ENCODE data around the gene SCPEP1.
A peak's percentile ranks its signal among the peaks of the same experiment; 100 is the strongest.
"Not testable (repeated sequence)": the region's sequence is repeated elsewhere in the genome, so short reads cannot be mapped to it uniquely, and the experiment has no call there.

The SCPEP1 gene, protein sequence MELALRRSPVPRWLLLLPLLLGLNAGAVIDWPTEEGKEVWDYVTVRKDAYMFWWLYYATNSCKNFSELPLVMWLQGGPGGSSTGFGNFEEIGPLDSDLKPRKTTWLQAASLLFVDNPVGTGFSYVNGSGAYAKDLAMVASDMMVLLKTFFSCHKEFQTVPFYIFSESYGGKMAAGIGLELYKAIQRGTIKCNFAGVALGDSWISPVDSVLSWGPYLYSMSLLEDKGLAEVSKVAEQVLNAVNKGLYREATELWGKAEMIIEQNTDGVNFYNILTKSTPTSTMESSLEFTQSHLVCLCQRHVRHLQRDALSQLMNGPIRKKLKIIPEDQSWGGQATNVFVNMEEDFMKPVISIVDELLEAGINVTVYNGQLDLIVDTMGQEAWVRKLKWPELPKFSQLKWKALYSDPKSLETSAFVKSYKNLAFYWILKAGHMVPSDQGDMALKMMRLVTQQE

DNA sequence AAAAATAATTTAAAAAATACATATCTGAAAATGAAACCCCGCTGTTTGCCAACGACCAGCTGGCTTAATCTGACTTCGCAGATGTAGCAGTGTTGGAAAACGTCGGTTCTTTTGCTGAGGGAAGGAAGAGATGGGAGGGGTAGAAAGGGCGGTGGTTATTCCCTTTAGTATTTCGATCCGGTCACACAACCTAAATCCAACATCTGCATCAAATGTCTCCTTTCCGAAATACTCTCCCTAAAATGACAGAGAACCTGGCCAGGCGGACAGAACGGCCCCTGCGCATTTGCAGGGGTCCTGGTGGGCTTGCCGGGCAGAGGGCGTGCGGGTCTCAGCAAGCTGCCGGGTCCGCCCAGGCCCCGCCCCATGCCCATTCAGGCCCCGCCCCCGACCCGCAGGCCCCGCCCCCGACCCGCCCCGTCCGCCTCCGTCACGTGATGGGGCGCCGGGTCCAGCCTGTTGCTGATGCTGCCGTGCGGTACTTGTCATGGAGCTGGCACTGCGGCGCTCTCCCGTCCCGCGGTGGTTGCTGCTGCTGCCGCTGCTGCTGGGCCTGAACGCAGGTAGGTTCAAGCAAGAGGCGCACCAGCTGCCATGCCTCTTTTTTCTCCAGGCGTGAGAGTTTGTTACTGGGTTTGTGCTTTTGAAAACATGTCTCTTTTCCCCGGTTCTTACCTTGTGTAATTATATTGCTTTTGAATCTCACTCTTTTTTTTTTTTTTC is at the start of gene SCPEP1:
Gene SCPEP1, plus strand, starts transcription at position 459 of the 723 bp plus-strand sequence. Its CDS starts 29 bp downstream, at position 488.
- peak; percentile 82 for DNase-seq (ENCODE audit: low spot score)

DNA sequence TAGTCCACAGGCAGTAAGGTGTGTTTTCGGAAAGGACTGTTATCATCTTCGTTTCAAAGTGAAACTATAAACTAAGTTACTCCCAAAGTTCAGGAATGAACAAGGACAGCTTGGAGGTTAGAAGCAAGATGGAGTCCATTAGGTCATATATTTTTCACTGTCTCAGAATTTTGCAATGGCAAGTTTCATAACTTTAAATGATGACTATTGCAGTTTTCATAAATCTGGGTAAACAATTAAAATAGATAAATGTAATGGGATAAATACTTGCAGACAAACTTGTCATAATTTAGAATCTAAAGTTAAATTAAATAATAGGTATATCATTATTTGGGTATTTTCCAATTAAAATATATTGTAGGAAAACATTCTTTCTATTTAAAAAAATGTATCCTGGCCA is 49.3 kb upstream of the SCPEP1 start:
- no peak for DNase-seq (ENCODE audit: low spot score)

DNA sequence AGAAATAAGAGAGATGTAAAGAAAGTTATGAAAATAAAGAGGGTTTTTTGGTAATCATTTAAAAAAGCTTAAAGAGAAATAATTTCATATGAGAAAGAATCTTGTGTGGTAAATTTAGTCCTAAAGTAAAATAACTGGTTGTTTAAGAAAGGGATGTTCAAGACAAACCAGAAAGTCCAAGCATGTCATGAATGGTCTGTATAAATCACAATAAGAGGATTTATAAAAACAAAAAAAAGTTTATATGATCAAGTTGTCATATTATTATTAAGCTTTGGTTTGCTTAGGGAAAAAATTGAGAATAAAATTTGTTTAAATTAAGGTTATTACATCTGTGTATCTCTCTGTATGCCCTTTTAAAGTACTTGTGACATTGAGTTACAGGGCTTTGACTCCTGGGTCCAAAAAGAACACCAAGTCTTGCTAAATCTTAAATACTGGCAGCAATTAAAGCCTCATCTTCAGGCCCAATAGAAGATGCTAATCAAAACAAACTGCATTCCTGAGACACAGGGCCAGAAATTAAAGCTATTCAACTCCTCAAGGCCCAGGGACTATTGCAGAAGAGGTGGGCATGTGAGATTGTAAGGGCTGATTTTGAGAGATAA is 48.5 kb upstream of the SCPEP1 start:
- DNase-seq (ENCODE audit: low spot score), result no peak

DNA sequence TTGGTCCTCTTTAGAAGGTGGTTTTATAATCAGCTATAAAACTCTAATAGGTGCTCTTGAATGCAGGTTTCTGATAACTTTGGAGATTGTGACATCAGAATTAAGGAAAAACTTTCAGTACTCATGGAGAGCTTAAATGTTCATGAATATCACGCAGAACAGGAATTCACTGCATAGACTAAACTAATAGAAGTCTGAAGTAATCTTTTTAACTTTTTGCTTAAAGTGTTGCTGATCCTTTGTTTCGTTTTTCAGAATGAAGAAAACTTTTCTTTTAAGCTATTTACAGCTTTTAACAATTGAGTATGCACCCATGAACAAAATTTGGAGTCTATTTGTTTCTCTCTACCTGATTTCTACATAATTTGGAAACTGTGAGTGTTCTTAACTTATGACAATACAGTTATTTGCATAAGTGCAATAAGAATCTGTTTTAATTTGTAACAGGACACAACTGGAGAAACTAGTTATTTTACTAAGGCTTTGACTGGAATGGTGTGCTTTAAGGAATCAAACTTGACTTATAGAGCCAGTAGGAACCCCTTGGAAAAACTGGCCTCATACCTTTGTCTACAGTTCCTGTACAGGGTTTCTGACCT is 47.1 kb upstream of the SCPEP1 start:
- no peak for DNase-seq (ENCODE audit: low spot score)

DNA sequence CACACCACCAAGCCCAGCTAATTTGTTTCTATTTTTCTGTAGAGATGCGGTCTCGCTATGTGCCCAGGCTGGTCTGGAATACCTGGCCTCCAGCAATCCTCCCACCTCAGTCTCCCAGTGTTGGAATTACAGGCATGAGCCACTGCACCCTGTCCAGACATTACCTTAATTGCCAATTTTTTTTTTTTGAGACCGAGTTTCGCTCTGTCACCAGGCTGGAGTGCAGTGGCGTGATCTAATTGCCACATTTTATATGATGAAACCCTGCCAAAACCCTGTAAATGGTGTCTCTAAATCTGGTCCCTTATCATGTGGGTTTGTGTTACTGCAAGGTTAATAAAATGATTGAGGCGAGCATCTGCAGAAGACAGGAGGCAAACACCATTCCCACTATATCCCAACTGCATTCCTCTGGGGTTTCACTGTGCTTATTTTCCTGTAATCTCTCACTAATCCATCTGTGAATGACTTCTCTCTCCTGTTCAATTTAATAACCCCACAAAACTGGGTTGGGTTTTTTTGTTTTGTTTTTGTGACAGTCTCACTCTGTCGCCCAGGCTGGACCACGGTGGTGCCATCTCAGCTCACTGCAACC is 44.7 kb upstream of the SCPEP1 start:
- DNase-seq (ENCODE audit: low spot score), result no peak

DNA sequence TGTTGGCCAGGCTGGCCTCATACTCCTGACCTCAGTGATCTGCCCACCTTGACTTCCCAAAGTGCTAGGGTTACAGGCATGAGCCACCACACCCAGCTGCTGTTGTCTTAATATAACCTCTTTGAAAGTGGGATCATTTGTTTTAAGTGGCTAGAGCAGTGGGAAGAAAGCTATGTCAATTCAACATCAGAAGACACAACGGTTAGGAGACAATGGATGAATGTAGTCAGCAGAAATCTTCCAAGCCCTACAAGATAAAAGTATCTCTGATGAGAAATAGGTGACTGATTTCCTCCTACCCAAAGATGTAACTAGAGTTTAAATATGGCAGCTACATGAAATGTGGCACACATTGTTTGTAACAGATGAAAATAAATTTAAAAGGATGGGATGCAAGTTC is 44.1 kb upstream of the SCPEP1 start:
- DNase-seq (ENCODE audit: low spot score), result no peak

DNA sequence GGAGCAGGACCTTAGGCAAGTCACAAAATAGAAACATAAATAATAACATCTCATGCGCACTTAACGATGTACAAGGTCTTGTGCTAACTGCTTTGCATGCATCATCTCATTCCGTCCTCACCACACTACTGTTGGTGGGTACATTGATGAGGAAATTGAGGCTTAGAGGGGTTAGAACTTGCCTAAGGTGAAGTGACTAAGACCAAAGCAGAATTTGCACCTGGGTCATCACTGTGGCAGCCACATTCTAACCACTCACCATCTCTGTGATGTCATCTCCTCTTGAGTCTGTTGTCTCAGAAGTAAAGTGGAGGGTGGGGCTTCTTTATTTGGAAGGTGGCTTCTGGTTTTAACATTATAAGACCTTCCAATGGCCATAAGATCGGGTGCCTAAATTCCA is 43.7 kb upstream of the SCPEP1 start:
- no peak for DNase-seq (ENCODE audit: low spot score)

DNA sequence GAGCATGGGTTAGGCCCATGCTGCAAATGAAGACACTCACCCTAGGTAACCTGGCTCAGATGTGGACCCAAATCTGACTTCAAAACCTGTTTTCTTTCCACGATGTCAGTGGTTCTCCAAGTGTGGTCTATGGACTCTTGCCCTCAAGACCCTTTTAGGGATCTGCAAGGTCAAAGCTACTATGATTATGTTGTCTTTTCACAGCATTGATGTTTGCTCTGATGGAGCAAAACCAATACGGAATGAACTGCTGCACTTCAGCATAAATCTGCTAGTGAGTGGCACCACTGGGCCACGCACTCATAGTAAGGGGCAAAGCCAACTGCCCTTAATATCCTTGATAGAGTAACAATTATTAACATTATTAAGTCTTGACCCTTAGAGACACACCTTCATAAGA is 42.5 kb upstream of the SCPEP1 start:
- no peak for DNase-seq (ENCODE audit: low spot score)

DNA sequence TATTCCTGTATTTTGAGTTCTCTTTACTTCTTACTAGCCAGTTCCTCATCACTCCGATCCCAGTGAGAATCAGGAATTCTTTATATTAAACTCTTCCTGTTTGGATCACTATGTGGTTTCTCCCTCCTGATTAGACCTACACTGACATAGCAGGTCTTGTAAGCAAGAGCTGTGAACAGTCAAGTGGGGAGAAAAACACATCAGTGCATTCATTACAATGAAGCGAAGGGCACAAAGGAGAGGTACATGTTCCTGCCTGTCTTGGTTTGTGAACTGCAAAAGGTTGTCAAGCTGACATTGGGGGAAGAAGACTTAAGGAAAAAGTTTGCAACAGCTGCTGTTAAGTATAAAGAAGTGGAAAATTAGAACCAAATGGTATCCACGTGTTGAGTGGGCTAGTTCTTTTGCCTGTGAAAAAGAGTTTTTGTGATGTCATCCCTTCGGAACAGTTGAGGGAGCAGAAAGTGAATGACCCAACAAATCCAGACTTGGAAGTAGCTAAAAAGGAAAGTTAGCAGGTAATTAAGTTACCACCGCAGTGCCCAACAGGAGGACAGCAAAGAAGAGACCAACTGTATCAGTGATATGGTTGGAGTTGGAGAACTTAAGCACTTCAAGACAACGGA is 41.1 kb upstream of the SCPEP1 start:
- no peak for DNase-seq (ENCODE audit: low spot score)

DNA sequence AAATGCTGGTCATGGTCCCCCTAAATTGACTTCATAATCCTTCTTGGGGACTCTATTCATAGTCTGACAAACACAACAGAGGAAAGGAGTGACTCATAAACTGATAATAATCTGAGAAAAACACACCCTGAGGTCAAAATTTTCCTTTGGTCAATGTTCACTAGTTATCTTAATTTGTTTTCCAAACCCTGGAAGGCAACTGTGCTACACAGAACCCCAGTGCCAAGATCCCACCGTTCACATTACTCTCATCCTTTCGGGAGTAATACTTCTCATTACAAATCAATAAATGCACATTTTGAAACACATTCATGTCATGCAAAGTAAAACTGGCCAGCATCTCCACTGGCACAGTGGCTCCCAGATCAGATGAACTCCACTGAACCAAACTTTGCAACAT is 40.2 kb upstream of the SCPEP1 start:
- DNase-seq (ENCODE audit: low spot score), result no peak

DNA sequence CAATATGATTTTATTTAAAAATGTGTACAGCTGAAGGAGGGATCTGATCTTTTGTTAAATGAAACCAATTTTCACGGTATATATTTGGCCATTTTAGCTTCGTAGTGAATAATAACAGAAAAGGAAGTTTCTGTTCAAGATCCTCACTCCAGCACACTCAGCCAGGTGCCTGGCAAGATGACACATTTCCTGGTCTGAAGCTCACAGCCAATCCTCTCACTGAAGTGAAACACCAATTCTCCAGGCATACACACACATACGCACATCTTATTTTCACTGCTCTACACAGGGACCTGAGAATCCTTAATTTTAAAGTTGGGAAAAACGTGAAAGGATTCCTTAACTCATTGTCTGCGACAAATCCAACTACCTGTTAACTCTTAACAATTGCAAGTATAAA is 39.7 kb upstream of the SCPEP1 start:
- not testable (repeated sequence) for DNase-seq (ENCODE audit: low spot score)

DNA sequence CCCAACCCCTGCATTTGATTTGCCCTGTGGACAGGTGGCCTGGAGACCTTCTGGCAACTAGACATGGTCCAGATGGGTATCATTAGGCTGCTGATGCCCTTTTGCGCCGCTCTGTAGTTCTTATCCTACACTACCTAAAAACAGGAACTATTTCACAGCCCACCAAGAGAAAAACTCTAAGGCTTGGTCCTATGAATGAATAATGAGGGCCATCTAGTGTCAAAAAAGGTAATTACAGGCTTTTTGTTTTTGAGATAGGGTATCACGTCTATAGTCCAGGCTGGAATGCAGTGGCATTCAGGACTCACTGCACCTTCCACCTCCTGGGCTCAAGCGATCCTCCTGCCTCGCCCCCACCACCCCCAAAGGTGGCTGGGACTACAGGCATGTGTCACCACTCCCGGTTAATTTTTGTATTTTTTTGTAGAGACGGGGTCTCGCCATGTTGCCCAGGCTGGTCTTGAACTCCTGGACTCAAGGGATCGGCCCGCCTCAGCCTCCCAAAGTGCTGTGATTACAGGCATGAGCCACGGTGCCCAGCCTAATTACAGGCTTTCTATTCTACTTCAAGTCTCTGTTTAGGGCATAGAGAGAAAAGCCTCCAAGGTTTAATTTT is 38.0 kb upstream of the SCPEP1 start:
- DNase-seq (ENCODE audit: low spot score), result no peak

DNA sequence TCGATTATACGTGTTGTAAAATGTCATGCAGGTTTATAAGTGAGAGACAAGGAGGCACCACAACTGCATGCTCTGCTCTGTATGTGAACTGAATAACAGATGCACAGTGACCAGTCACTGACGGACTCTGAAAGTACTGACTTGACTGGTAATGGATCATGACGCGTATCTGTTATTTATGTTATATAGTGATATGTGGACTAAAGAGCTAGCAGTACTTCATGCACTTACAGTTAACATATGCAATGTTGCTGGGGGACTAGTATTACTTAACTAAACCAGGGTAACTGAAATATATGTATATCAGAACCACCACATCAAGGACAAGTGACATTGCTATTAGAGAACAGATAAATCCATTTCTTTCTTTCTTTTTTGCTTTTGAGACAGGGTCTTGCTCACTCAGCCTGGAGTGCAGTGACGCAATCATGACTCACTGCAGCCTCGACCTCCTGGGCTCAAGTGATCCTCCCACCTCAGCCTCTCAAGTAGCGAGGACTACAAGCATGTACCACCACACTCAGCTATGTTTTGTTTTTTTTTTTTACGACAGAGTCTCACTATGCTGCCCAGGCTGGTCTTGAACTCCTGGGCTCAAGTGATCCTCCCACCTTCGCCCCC is 34.3 kb upstream of the SCPEP1 start:
- no peak for DNase-seq (ENCODE audit: low spot score)

DNA sequence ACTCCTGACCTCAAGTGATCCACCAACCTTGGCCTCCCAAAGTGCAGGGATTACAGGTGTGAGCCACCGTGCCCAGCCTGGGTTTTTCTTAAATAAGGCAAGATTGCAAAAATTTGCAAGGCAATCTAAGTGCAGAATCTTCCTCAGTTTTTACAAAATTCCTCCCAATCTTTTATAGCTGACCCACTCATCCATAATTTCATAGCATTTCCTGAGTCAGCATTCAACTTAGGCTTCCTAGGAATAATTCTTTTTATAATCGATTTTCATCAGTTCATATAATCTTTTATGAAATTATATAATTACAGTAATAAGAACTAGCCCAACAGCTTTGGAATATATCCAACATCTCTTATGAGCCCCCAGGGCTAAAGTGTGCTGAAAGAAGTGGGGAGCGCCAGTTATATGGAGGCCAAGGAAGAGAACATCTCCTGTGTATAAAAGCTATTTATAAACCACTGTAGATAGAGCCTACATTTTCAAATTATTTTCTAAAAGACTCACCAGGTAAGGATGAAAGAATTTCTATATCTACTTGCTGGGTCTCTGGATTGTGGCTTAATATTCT is 31.9 kb upstream of the SCPEP1 start:
- DNase-seq (ENCODE audit: low spot score), result no peak

DNA sequence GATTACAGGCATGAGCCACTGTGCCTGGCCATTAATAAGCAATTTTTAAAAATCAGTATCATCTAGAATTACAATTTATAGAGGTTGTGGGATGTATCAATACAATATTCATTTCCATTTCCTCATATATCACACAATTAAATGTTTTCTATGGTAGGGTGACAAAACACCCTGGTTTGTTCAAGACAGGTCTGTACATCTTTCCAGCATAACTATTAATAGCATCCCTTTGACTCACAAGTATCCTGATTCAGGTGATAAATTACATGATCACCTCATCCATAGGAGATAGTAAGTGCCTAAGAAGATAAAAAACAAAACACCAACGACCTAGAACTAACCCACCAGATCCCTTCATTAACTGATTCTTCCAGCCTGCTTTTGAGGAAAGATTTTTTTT is 30.2 kb upstream of the SCPEP1 start:
- DNase-seq (ENCODE audit: low spot score), result no peak

DNA sequence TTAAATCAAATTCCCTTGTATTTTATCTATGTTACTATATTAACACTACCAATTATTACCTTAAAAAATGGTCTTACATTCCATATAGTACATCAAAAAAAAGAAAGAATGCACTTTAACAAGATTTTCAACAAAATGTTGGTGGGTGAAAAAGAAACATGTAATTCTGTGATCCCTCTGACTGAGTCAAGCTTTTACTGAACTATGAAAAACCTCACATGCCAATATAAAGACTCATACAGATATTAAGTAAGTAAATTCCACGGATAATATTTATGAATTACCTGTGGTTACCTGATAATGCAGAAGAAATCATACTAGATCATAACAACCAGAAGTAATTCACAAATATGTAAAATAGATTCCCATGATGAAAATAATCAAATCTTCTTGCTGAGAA is 29.4 kb upstream of the SCPEP1 start:
- no peak for DNase-seq (ENCODE audit: low spot score)

DNA sequence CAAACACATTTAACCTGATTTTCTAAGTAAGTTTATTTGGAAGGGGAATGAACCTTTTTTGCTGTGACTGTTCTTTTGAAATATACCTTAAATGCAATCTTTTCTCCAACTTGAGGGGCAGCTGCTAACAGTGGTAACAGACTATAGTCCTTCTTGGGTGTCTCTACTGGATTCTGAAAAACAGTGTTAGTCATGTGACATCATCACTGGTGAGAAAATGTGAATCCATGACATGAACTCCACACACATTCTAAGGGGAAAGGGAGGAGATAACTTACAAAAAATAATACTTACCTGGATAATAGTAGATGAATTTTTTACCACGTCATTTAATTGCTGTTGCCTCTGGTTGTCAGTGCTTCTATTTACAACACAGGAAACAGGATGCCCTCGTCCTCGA is 28.3 kb upstream of the SCPEP1 start:
- DNase-seq (ENCODE audit: low spot score), result no peak

DNA sequence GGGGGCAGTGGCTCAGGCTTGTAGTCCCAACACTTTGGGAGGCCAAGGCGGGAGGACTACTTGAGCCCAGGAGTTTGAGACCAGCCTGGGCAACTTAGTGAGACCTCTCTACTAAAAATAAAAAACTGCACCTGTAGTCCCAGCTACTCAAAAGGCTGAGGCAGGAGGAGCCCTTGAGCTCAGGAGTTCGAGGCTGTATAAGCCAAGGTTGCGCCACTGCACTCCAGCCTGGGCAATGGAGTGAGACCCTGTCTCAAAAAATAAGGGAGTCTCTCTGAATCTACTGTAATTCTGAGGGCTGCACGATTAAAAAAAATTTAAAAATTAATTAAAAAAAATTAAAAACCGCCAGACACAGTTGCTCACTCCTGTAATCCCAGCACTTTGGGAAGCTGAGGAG is 20.9 kb upstream of the SCPEP1 start:
- no peak for DNase-seq (ENCODE audit: low spot score)

DNA sequence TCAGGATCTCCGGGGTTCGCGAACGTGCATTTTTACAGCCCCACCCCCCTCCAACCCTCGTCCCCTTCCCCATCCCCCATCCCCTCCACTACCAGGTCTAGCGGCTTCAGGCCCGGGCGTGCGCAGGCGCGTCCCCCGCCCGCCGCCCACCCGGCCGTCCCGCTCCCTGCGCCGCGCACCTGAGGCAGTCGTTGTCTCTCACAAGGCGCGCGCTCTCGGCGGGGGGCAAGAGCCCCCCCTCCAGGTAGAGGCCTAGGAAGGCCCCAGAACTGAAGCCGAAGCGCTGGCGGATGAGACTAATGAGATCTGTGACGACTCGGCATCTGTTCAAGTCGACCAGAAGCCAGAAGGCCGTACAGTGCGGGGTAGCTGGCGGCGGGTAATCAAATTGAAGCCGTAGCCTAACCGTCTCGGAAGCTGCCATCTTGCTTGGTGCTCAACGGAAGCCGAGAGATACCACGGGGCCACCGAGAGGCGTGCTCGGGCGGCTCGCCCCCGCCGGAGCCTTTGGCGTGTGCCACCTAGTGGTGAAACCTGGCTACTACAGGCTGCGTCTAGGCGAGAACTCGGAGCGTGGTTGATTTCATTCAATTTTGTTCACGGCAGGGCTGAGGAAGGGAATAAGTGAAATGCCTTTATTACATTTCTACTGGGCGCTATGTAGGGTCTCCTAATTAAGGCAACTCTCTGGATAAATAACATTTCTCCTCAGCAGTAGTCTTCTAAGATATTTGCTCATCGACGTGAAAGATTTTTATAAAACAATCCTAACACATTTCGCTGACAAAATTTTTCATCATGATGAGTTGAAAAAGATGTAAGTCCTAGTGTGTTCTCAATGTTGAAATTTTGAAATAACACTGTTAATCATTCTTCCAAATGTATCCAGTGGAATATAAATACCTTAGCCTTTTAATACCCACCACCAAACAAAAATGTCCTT is 17.1 kb upstream of the SCPEP1 start, which contains the start of gene COIL:
Gene COIL, minus strand, starts transcription at position 455 of the 943 bp plus-strand sequence. Its CDS starts 31 bp downstream, at position 424.
- DNase-seq (ENCODE audit: low spot score), result peak; percentile 88

Data from putamen (tissue), 1 donor.